Mesenchymal stem cell (in vitro differentiated cells and primary cell): ENCODE measurements around the gene SUPT3H.

Source experiments
- DNase-seq: peaks from one replicate; pipeline ENCODE4 v3.0.0-alpha.2; 2013
- H2AFZ ChIP-seq: one replicate; pipeline ENCODE4 v1.6.1; 2013; ENCODE audit warnings: low read depth, mild to moderate bottlenecking, control low read depth, inconsistent platforms, low read length, moderate library complexity
- H2AK5ac ChIP-seq: 2 replicates; pipeline ENCODE4 v1.6.1; 2013; ENCODE audit warnings: low read length, moderate library complexity, mild to moderate bottlenecking, inconsistent platforms; ENCODE audit not compliant: severe bottlenecking
- H2BK120ac ChIP-seq: one replicate; pipeline ENCODE4 v1.6.1; 2013; ENCODE audit warnings: low read depth, mild to moderate bottlenecking, inconsistent platforms, low read length, moderate library complexity
- H2BK12ac ChIP-seq, 2 experiments: one replicate each; pipeline ENCODE4 v1.6.1; 2013; ENCODE audit warnings: inconsistent platforms in 2 of 2, low read length in 2 of 2, mild to moderate bottlenecking in 2 of 2, moderate library complexity in 2 of 2, control low read depth in 1 of 2
- H2BK15ac ChIP-seq: one replicate; pipeline ENCODE4 v1.6.1; 2013; ENCODE audit warnings: mild to moderate bottlenecking, low read depth, inconsistent platforms; ENCODE audit not compliant: poor library complexity, severe bottlenecking
- H2BK5ac ChIP-seq: 2 replicates; pipeline ENCODE4 v1.6.1; 2013; ENCODE audit warnings: low read depth, mild to moderate bottlenecking, low read length, control low read depth, inconsistent platforms; ENCODE audit not compliant: poor library complexity, severe bottlenecking
- H3K14ac ChIP-seq, 2 experiments: one replicate each; pipeline ENCODE4 v1.6.1; 2013; ENCODE audit warnings: inconsistent platforms in 2 of 2, low read length in 2 of 2, control low read depth in 1 of 2, mild to moderate bottlenecking in 1 of 2, moderate library complexity in 1 of 2
- H3K18ac ChIP-seq, 2 experiments: one replicate each; pipeline ENCODE4 v1.6.1; 2013; ENCODE audit warnings: inconsistent platforms in 2 of 2, low read length in 2 of 2, control low read depth in 1 of 2, low read depth in 1 of 2, mild to moderate bottlenecking in 1 of 2
- H3K23ac ChIP-seq, 2 experiments: one replicate each; pipeline ENCODE4 v1.6.1; 2013; ENCODE audit warnings: inconsistent platforms in 2 of 2, low read length in 2 of 2, mild to moderate bottlenecking in 2 of 2, moderate library complexity in 2 of 2, control low read depth in 1 of 2
- H3K27ac ChIP-seq: 2 replicates; pipeline ENCODE4 v1.5.1; 2013; ENCODE audit warnings: mild to moderate bottlenecking, moderate library complexity, low read length, control low read depth, inconsistent platforms; ENCODE audit not compliant: poor library complexity, severe bottlenecking
- H3K27me3 ChIP-seq, 2 experiments: 2 replicates each; pipeline versions ENCODE4 v1.6.1 to v1.7.0; 2013; ENCODE audit warnings: low read length in 2 of 2, mild to moderate bottlenecking in 2 of 2, moderate library complexity in 2 of 2, control low read depth in 1 of 2, inconsistent platforms in 1 of 2; ENCODE audit not compliant: control insufficient read depth in 1 of 2, insufficient read depth in 1 of 2
- H3K36me3 ChIP-seq, 2 experiments: 2 replicates each; pipeline versions ENCODE4 v1.6.1 to v1.7.0; 2013; ENCODE audit warnings: low read length in 2 of 2, control low read depth in 1 of 2, inconsistent platforms in 1 of 2, low read depth in 1 of 2, mild to moderate bottlenecking in 1 of 2; ENCODE audit not compliant: insufficient read depth in 2 of 2, control insufficient read depth in 1 of 2
- H3K4ac ChIP-seq, 2 experiments: one replicate each; pipeline ENCODE4 v1.6.1; 2013; ENCODE audit warnings: inconsistent platforms in 2 of 2, low read length in 2 of 2, mild to moderate bottlenecking in 2 of 2, moderate library complexity in 2 of 2, control low read depth in 1 of 2, low read depth in 1 of 2
- H3K4me1 ChIP-seq: 2 replicates; pipeline ENCODE4 v1.6.1; 2013; ENCODE audit warnings: low read depth, low read length, control low read depth; ENCODE audit not compliant: control insufficient read depth, insufficient read depth
- H3K4me2 ChIP-seq: 2 replicates; pipeline ENCODE4 v1.6.1; 2013; ENCODE audit warnings: low read length, mild to moderate bottlenecking, inconsistent platforms; ENCODE audit not compliant: poor library complexity, severe bottlenecking
- H3K4me3 ChIP-seq, 2 experiments: 2 replicates each; pipeline versions ENCODE4 v1.5.1 to v1.7.0; 2013; ENCODE audit warnings: low read length in 2 of 2, mild to moderate bottlenecking in 2 of 2, control low read depth in 1 of 2, low read depth in 1 of 2; ENCODE audit not compliant: insufficient read depth in 1 of 2
- H3K79me1 ChIP-seq: replicated peaks from 2 replicates; pipeline ENCODE4 v1.6.1; 2013; ENCODE audit warnings: mild to moderate bottlenecking, control low read depth, low read length, inconsistent platforms; ENCODE audit not compliant: poor library complexity, severe bottlenecking
- H3K9ac ChIP-seq: 2 replicates; pipeline ENCODE4 v1.7.0; 2013; ENCODE audit warnings: mild to moderate bottlenecking, low read length, moderate library complexity
- H3K9me3 ChIP-seq: 2 replicates; pipeline ENCODE4 v1.7.0; 2013; ENCODE audit warnings: mild to moderate bottlenecking, low read length; ENCODE audit not compliant: control insufficient read depth
- H4K8ac ChIP-seq: one replicate; pipeline ENCODE4 v1.6.1; 2013; ENCODE audit warnings: inconsistent platforms, mild to moderate bottlenecking, low read length, moderate library complexity
- H4K91ac ChIP-seq: one replicate; pipeline ENCODE4 v1.6.1; 2013; ENCODE audit warnings: mild to moderate bottlenecking, low read length, inconsistent platforms
- WGBS: methylation state at CpG from one replicate; pipeline ENCODE4 v1.1.7; 2013; ENCODE audit warnings: mixed read lengths; 5-methylcytosine and 5-hydroxymethylcytosine counted together

Gene SUPT3H

DNA sequence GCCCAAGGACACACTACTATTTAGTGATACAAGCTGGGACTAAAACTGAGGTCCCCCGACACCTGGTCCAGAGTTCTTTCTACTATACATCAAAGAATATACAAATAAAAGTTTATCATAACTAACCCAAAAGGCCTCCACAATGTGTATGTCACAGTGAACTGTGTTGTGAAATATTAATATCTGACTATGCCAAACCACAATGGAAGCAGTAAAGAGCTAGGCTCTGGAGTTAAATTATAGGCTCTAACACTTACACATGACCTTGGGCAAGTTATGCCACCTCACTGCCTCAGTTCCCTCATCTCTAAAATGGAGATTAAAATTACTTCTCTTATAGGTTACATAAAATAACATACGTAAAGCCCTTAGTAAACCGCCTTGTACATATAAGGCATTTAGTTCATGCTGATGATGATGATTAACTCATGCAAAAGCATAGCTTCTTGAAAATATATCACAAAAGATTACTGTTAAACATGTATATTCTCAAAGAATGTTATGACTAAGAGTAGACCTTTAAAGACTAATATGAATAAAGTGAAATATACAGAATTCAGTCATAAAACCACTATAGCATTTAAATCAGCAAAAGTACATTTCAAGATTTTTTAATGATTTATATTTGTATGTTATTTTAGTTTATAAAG lies 5.7 kb downstream of the SUPT3H start:
- Histone ChIP-seq H4K91ac (no peak overlapping the region), H3K14ac (no peak overlapping the region), H3K4me1 (no peaks in the 10 kb centered on the region), H2AFZ (no peak overlapping the region), H3K18ac (no peak overlapping the region), H3K27ac (no peak overlapping the region), H2BK5ac (no peak overlapping the region), H3K4ac (no peak overlapping the region), H3K23ac (no peak overlapping the region), H3K36me3 (no peaks in the 10 kb centered on the region), H2BK15ac (no peak overlapping the region), H3K4me3 (no peak overlapping the region), H3K9ac (no peak overlapping the region), H3K4me2 (no peak overlapping the region), H3K9me3 (no peaks in the 10 kb centered on the region), H2BK12ac (no peak overlapping the region), H3K79me1 (peaks cover 9% of the 10 kb centered on the region), H4K8ac (no peak overlapping the region), H3K27me3 (no peaks in the 10 kb centered on the region), H2AK5ac (no peak overlapping the region), H2BK120ac (no peak overlapping the region)
- no peak for DNase-seq
- WGBS: no CpG with 5 or more reads among the region's 3 CpGs

- no peak overlapping the region for H3K4ac ChIP-seq
- H2AFZ ChIP-seq: no peak overlapping the region
- no peak overlapping the region for H3K9ac ChIP-seq
- DNase-seq: no peak
- H3K4me1 ChIP-seq: no peaks in the 10 kb centered on the region
- no peak overlapping the region for H2BK12ac ChIP-seq
- H2BK15ac ChIP-seq: no peak overlapping the region
- H3K14ac ChIP-seq: no peak overlapping the region
- no peak overlapping the region for H3K4me3 ChIP-seq
- no peaks in the 10 kb centered on the region for H3K9me3 ChIP-seq
- 94% methylated on average over 1 of the region's 1 CpG for WGBS
- no peak overlapping the region for H3K18ac ChIP-seq
- H4K8ac ChIP-seq: no peak overlapping the region
- no peak overlapping the region for H3K27ac ChIP-seq
- H3K4me2 ChIP-seq: no peak overlapping the region
- H2BK5ac ChIP-seq: no peak overlapping the region
- H2BK120ac ChIP-seq: no peak overlapping the region
- H2AK5ac ChIP-seq: no peak overlapping the region
- H3K36me3 ChIP-seq: no peaks in the 10 kb centered on the region
- no peaks in the 10 kb centered on the region for H3K27me3 ChIP-seq
- H3K23ac ChIP-seq: no peak overlapping the region
- H3K79me1 ChIP-seq: peaks cover 12% of the 10 kb centered on the region
- H4K91ac ChIP-seq: no peak overlapping the region
These were observed 7.9 kb downstream of the SUPT3H start for GRCh38 chr6:45369870-45370269.

DNA sequence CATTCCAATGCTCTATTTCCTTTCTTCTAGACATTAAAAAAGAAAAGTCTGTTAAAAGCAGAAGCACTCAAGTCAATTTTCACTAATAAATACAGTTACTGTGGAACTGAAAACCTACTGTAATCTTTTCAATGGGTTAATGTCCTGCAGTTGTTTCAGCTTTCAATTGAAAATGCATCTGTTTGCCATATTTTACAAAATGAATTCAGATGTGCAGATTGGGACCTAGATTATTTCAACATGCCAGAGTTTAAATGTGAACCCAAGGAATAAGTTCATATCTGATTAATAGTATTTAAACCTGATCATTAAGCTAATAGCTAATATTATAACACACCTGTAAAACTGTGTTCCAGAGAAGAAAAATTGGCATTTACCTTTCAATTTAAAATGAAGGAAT lies 9.7 kb downstream of the SUPT3H start:
- Histone ChIP-seq H2BK15ac (no peak overlapping the region), H3K23ac (no peak overlapping the region), H3K4me2 (no peak overlapping the region), H3K27me3 (no peaks in the 10 kb centered on the region), H3K27ac (no peak overlapping the region), H3K4ac (no peak overlapping the region), H3K36me3 (no peaks in the 10 kb centered on the region), H4K8ac (no peak overlapping the region), H3K79me1 (peaks cover 11% of the 10 kb centered on the region), H3K14ac (no peak overlapping the region), H3K4me1 (no peaks in the 10 kb centered on the region), H2BK5ac (no peak overlapping the region), H2AK5ac (no peak overlapping the region), H3K9ac (no peak overlapping the region), H3K18ac (no peak overlapping the region), H4K91ac (no peak overlapping the region), H2AFZ (no peak overlapping the region), H2BK120ac (no peak overlapping the region), H2BK12ac (no peak overlapping the region), H3K4me3 (no peak overlapping the region), H3K9me3 (no peaks in the 10 kb centered on the region)
- DNase-seq: no peak

DNA sequence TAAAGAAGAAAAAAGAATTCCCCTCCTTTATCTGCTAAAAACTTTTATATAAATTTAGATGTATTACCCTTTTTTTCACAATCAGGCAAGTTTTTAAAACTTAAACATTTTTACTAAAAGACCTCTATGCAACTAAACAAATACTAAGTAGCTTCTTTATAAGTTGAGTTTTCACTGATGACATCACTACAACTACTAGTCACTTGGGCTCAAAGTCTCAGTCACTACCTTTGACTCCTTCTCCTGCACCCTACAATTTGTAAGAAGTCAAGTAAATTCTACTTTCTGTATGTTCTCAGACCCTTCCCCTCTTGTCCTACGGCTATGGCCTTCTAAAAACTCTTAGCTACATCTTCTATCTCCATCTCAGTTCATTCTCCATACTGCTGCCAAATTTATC lies 11.2 kb downstream of the SUPT3H start:
- WGBS: 100% methylated on average over 1 of the region's 1 CpG
- Histone ChIP-seq H3K4ac (no peak overlapping the region), H3K4me1 (no peaks in the 10 kb centered on the region)

More for the DNA sequence above, 11.2 kb downstream of the SUPT3H start:
- Histone ChIP-seq H3K14ac (no peak overlapping the region), H3K79me1 (peaks cover 8% of the 10 kb centered on the region), H3K27ac (no peak overlapping the region), H4K91ac (no peak overlapping the region), H2BK120ac (no peak overlapping the region), H2AK5ac (no peak overlapping the region), H2AFZ (no peak overlapping the region), H3K4me3 (no peak overlapping the region), H3K9me3 (no peaks in the 10 kb centered on the region), H2BK5ac (no peak overlapping the region), H2BK12ac (no peak overlapping the region), H4K8ac (no peak overlapping the region), H3K27me3 (no peaks in the 10 kb centered on the region), H3K36me3 (peaks cover 0 to 3% of the 10 kb centered on the region in 2 experiments), H3K9ac (no peak overlapping the region), H3K4me2 (no peak overlapping the region), H3K23ac (no peak overlapping the region), H2BK15ac (no peak overlapping the region), H3K18ac (no peak overlapping the region)
- DNase-seq: no peak
